Measurements from ENCODE around the gene PRRG4. TPM values are rescaled to one million over a fixed set of nuclear protein-coding genes. Genes with fewer than 3 reads are reported as not detected.
A peak's percentile ranks its signal among the peaks of the same experiment; 100 is the strongest.

The PRRG4 gene
- total and polyA plus RNA-seq, 2 experiments from 2014 or later = not detected

DNA sequence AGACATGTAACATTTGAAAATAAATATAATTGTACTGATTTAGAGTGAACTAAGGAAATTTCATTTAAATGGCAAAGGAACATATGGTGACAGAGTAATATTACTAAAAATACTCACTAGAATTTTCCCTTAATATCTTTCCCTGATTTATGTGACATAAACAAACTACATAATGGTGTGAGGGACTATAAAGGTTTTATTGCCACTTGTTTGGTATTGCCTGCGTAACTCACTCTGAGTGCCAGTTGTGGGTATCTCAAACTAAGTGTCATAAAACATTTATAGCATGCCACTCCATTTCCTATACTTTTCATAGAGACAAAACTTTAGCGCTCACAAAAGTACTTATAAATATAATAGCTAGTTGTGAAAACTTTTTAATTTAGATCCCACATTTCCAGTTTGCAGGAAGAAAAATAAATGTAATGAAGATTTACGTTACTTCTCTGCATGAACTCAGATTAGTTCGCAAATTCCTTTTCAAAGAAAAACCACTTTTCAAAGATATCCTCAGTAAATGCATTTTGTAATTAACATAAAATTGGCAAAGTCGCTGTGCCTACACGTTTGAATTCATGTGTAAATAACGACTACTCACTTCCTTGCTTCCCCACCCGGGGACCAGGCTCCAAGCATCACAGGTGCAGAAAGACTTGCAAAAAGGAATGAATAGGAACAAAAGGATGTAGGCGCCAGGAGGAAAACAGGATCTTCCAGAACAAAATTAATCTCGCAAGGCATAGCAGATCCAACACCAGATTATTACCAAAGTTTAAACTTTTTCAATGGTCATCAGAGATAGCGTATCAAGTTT, 61.3 kb downstream of the PRRG4 start:
- H3K4me2 ChIP-seq (ENCODE audit: unreplicated experiment) = peak overlapping the region; percentile 88
- in situ Hi-C loops (cut with MboI) = no loop called here
- 79 to 81% methylated on average over 11 of the region's 11 CpGs for WGBS, 2 experiments (ENCODE audit: low coverage in 1 of 2, low lambda C conversion rate in 2 of 2, missing lambda C conversion rate in 2 of 2)

DNA sequence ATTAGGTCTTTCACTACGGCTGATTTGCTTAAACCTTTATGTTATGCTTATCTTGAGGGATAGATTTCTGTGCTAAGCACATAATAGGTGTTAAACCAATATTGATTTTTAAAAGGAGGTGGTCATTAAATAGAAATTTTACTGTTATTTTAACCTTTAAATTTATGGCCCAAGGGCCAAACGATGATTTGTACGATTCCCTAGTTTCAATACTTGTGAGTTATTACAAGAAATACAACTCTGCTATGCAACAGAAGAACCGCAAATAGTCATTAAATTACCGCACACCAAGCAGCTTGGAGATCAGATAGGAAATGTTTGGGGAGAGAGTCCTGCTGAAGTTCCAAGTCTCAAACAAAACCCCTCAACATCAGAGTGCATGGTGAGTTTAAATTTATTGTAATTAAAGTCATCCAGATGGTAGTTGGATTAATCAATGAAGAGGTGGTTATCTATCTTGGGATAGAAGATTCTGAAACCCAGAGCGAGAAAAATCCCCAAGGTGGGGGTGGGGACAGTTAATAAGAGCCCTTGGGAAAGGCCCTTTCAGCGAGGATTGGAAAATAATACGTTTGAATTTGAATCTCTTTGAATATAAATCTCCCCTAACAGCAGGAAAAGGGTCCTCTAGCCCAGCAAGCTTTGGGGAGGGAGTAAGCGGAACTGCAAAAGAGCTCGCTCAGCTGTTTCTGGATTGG, 62.1 kb downstream of the PRRG4 start:
- peak; percentile 13 for DNase-seq
- WGBS, 2 experiments (ENCODE audit: low coverage in 1 of 2, low lambda C conversion rate in 2 of 2, missing lambda C conversion rate in 2 of 2) = 13 to 18% methylated on average over 10 of the region's 10 CpGs
- H3K9ac ChIP-seq = peak overlapping the region; percentile 87
- no peaks in the 10 kb centered on the region for H4K20me1 ChIP-seq (ENCODE audit: insufficient read depth)
- peaks cover 22% of the 10 kb centered on the region for H3K4me1 ChIP-seq (ENCODE audit: insufficient read depth)
- H3K9me2 ChIP-seq (ENCODE audit: insufficient read depth) = no peaks in the 10 kb centered on the region
- H3K27ac ChIP-seq = peak overlapping the region; percentile 51
- no peak for TF ChIP-seq EZH2 (IDR thresholded peaks at IDR 0.05; ENCODE audit: insufficient read depth, poor library complexity, severe bottlenecking)
- peaks cover 30% of the 10 kb centered on the region for H3K79me2 ChIP-seq (ENCODE audit: insufficient read depth)
- peak overlapping the region; percentile 93 for H2AFZ ChIP-seq
- in situ Hi-C loops (cut with MboI) = no loop called here
- H3K27me3 ChIP-seq (replicated peaks; ENCODE audit: insufficient read depth) = no peaks in the 10 kb centered on the region
- peaks cover 20% of the 10 kb centered on the region for H3F3A ChIP-seq (ENCODE audit: insufficient read depth)
- H3K4me2 ChIP-seq (ENCODE audit: unreplicated experiment) = peak overlapping the region; percentile 88
- H3K36me3 ChIP-seq (ENCODE audit: low read depth) = no peaks in the 10 kb centered on the region
- H3K9me3 ChIP-seq (ENCODE audit: low read depth) = no peaks in the 10 kb centered on the region
- H3K4me3 ChIP-seq = peak overlapping the region; percentile 99

More for the DNA sequence above, 61.3 kb downstream of the PRRG4 start:
- Histone ChIP-seq H3K4me1 (ENCODE audit: insufficient read depth) (peaks cover 22% of the 10 kb centered on the region), H3K9me3 (ENCODE audit: low read depth) (no peaks in the 10 kb centered on the region), H3K9ac (no peak overlapping the region), H2AFZ (peak overlapping the region; percentile 93; the same call in 1 of the 2 replicates), H3K27me3 (replicated peaks; ENCODE audit: insufficient read depth) (no peaks in the 10 kb centered on the region), H3K4me3 (no peak overlapping the region), H4K20me1 (ENCODE audit: insufficient read depth) (no peaks in the 10 kb centered on the region), H3K9me2 (ENCODE audit: insufficient read depth) (no peaks in the 10 kb centered on the region), H3K27ac (no peak overlapping the region), H3F3A (ENCODE audit: insufficient read depth) (peaks cover 20% of the 10 kb centered on the region), H3K36me3 (ENCODE audit: low read depth) (no peaks in the 10 kb centered on the region), H3K79me2 (ENCODE audit: insufficient read depth) (peaks cover 22% of the 10 kb centered on the region)
- DNase-seq = no peak
- TF ChIP-seq EZH2phosphoT487 (IDR thresholded peaks at IDR 0.05; ENCODE audit: insufficient read depth, low read depth) (no peak), EZH2 (IDR thresholded peaks at IDR 0.05; ENCODE audit: insufficient read depth, poor library complexity, severe bottlenecking) (no peak)

DNA sequence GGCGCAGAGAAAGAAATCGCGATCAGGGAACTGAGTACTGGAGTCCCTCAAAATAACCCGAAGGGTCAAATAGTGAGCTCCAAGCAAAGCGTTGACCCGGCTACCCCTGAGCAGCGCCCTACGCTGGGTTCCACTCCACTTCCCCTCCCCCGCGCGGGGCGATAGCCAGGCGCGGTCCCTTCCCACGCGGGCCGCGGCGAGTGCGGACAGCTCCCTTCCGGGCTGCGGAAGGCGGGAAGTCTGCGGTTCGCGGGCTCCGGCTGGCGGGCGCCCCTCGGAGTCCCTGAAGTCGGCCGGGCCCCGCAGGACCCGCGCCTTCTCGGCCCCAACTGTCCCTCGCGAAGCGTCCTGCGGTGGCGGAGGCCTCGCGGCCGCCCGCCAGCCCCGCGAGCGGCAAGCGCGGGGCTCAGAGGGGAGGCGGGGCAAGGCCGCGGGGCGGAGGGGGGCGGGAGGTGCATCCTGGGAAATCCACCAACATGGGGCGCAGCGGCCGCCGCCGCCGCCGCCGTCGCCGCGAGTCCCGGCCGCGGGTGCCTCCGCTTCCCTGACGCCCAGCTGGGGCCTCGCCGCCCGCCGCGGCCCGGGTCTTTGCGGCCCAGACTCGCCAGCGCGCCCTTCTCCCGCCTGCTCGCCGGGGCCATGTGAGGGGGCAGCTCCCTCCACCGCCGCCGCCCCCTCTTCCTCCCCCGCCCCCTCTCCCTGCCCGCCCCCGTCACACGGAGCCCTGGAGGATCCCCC, 62.8 kb downstream of the PRRG4 start, which contains the start of gene QSER1:
Gene QSER1 (plus strand): TSS at position 457 of the 738 bp plus-strand sequence. CDS start 315 bp downstream, outside the sequence.
- Histone ChIP-seq H3K4me2 (ENCODE audit: unreplicated experiment) (peak within 1 kb of the TSS; percentile 89), H3K4me3 (peak within 1 kb of the TSS; percentile 99), H3K36me3 (ENCODE audit: low read depth) (no peaks in the 10 kb centered on the region), H3F3A (ENCODE audit: insufficient read depth) (peaks cover 20% of the 10 kb centered on the region), H3K27me3 (replicated peaks; ENCODE audit: insufficient read depth) (no peaks in the 10 kb centered on the region), H3K4me1 (ENCODE audit: insufficient read depth) (peaks cover 22% of the 10 kb centered on the region), H2AFZ (peak within 1 kb of the TSS; percentile 93), H3K9me3 (ENCODE audit: low read depth) (no peaks in the 10 kb centered on the region), H3K27ac (peak within 1 kb of the TSS; percentile 81), H3K9ac (peak within 1 kb of the TSS; percentile 87), H3K9me2 (ENCODE audit: insufficient read depth) (no peaks in the 10 kb centered on the region), H4K20me1 (ENCODE audit: insufficient read depth) (no peaks in the 10 kb centered on the region), H3K79me2 (ENCODE audit: insufficient read depth) (peaks cover 37% of the 10 kb centered on the region)
- WGBS, 2 experiments (ENCODE audit: low coverage in 1 of 2, low lambda C conversion rate in 2 of 2, missing lambda C conversion rate in 2 of 2) = 1% methylated on average over 9 to 42 of the region's 91 CpGs
- TF ChIP-seq EZH2 (IDR thresholded peaks at IDR 0.05; ENCODE audit: insufficient read depth, poor library complexity, severe bottlenecking) (no peak), EZH2phosphoT487 (IDR thresholded peaks at IDR 0.05; ENCODE audit: insufficient read depth, low read depth) (no peak)
- DNase-seq = peak; percentile 85
- in situ Hi-C loops (cut with MboI) = no loop called here

DNA sequence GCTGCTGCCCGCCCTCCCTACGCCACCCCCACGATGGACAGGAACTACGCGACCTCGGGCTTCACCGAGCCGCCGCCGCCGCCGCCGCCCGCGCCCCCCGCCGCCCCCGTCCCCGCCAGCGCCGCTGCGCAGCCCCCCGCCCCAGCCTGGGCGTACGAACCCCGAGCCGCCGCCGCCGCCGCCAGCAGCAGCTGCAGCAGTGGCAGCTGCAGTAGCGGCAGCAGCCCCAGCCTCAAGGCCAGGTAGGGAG, 63.3 kb downstream of the PRRG4 start:
- TF ChIP-seq EZH2phosphoT487 (IDR thresholded peaks at IDR 0.05; ENCODE audit: insufficient read depth, low read depth) (no peak), EZH2 (IDR thresholded peaks at IDR 0.05; ENCODE audit: insufficient read depth, poor library complexity, severe bottlenecking) (no peak)
- Histone ChIP-seq H3K79me2 (ENCODE audit: insufficient read depth) (peaks cover 42% of the 10 kb centered on the region), H3K4me3 (peak overlapping the region; percentile 99), H3K9me3 (ENCODE audit: low read depth) (no peaks in the 10 kb centered on the region), H3K27ac (peak overlapping the region; percentile 81), H4K20me1 (ENCODE audit: insufficient read depth) (no peaks in the 10 kb centered on the region), H3F3A (ENCODE audit: insufficient read depth) (peaks cover 20% of the 10 kb centered on the region), H3K27me3 (replicated peaks; ENCODE audit: insufficient read depth) (no peaks in the 10 kb centered on the region), H3K9ac (peak overlapping the region; percentile 87), H3K36me3 (ENCODE audit: low read depth) (no peaks in the 10 kb centered on the region), H3K4me2 (ENCODE audit: unreplicated experiment) (peak overlapping the region; percentile 89), H3K9me2 (ENCODE audit: insufficient read depth) (no peaks in the 10 kb centered on the region), H2AFZ (peak overlapping the region; percentile 69), H3K4me1 (ENCODE audit: insufficient read depth) (peaks cover 22% of the 10 kb centered on the region)
- in situ Hi-C loops (cut with MboI) = no loop called here
- DNase-seq = no peak
- WGBS, 2 experiments (ENCODE audit: low coverage in 1 of 2, low lambda C conversion rate in 2 of 2, missing lambda C conversion rate in 2 of 2) = 0 to 2% methylated on average over 2 to 31 of the region's 32 CpGs

Measured in GM23248 (cell line).